SU-DHL-6 (cell line): ENCODE data around the gene MT1B.
"Not testable (repeated sequence)": the region's sequence is repeated elsewhere in the genome, so short reads cannot be mapped to it uniquely, and the experiment has no call there.

Experiments used
- H2AFZ ChIP-seq: fragments of 200-600 bp; sonication (generic); 2 replicates; pipeline ENCODE4 v1.6.1; 2014; ENCODE audit warnings: low read depth, mild to moderate bottlenecking, moderate library complexity, mixed read lengths, antibody characterized with exemption, low read length; ENCODE audit not compliant: severe bottlenecking
- H3F3A ChIP-seq: fragments of 200-600 bp; shearing (Covaris generic); 2 replicates; pipeline ENCODE4 v1.6.0; 2016; ENCODE audit warnings: antibody characterized with exemption, mild to moderate bottlenecking; ENCODE audit not compliant: insufficient read depth
- H3K27ac ChIP-seq: fragments of 200-600 bp; sonication (generic); 2 replicates; pipeline ENCODE4 v1.5.1; 2016; ENCODE audit warnings: low read depth, mild to moderate bottlenecking, low read length, moderate library complexity, mixed read lengths
- H3K27me3 ChIP-seq: fragments of 200-600 bp; sonication (generic), shearing (Covaris generic); 2 replicates; pipeline ENCODE4 v1.6.0; 2014; ENCODE audit warnings: mild to moderate bottlenecking, low read length
- H3K36me3 ChIP-seq: fragments of 200-600 bp; sonication (generic); 2 replicates; pipeline ENCODE4 v1.6.1; 2014; ENCODE audit warnings: mild to moderate bottlenecking, low read length, mixed read lengths
- H3K4me2 ChIP-seq: fragments of 300-600, 200-600 bp; shearing (Covaris generic), sonication (generic); 2 replicates; pipeline ENCODE4 v1.6.0; 2014; ENCODE audit warnings: low read length, low read depth, mild to moderate bottlenecking; ENCODE audit not compliant: poor library complexity, severe bottlenecking
- H3K4me3 ChIP-seq: fragments of 200-600 bp; sonication (generic); 2 replicates; pipeline ENCODE4 v1.5.1; 2014; ENCODE audit warnings: antibody characterized with exemption, low read length, mild to moderate bottlenecking, mixed read lengths; ENCODE audit not compliant: insufficient read depth, poor library complexity, severe bottlenecking
- H3K79me2 ChIP-seq: fragments of 200-600 bp; sonication (generic); 2 replicates; pipeline ENCODE4 v1.6.1; 2014; ENCODE audit warnings: mild to moderate bottlenecking, low read length, moderate library complexity; ENCODE audit not compliant: insufficient read depth
- H3K9ac ChIP-seq: fragments of 200-600 bp; sonication (generic); 2 replicates; pipeline ENCODE4 v1.7.0; 2014; ENCODE audit warnings: mild to moderate bottlenecking, low read length
- H3K9me2 ChIP-seq: fragments of 200-600 bp; sonication (generic); replicated peaks from 2 replicates; pipeline ENCODE4 v1.6.1; 2014; ENCODE audit warnings: low read length; ENCODE audit not compliant: insufficient read depth
- H3K9me3 ChIP-seq: fragments of 200-600 bp; sonication (generic); 2 replicates; pipeline ENCODE4 v1.6.1; 2014; ENCODE audit warnings: low read length, mixed read lengths; ENCODE audit not compliant: insufficient read depth
- H4K20me1 ChIP-seq: fragments of 200-600 bp; sonication (generic); 2 replicates; pipeline ENCODE4 v1.6.1; 2014; ENCODE audit warnings: low read depth, mild to moderate bottlenecking, antibody characterized with exemption, low read length, moderate library complexity, mixed read lengths
- CTCF ChIP-seq: fragments of 200-600 bp; sonication (generic); IDR thresholded peaks from one replicate; pipeline ENCODE4 v1.5.1; 2017; ENCODE audit warnings: antibody characterized with exemption, mild to moderate bottlenecking, low read length, moderate library complexity; ENCODE audit not compliant: insufficient read depth, poor library complexity, severe bottlenecking
- EZH2phosphoT487 ChIP-seq: fragments of 200-600 bp; sonication (generic), shearing (Covaris generic); conservative IDR thresholded peaks from 2 replicates; pipeline ENCODE4 v1.6.1; 2018; ENCODE audit warnings: mild to moderate bottlenecking, antibody characterized with exemption, low read length, moderate library complexity, mixed read lengths

MT1B gene

GRCh38 chr16:56673921-56674320 is 22.2 kb downstream of the MT1B start:
- TF ChIP-seq CTCF (no peak), EZH2phosphoT487 (no peak)
- Histone ChIP-seq H3K9ac (no peak overlapping the region), H3K27ac (no peak overlapping the region), H2AFZ (no peak overlapping the region), H3K27me3 (no peaks in the 10 kb centered on the region), H3K9me2 (no peaks in the 10 kb centered on the region), H3K79me2 (no peaks in the 10 kb centered on the region), H3F3A (no peaks in the 10 kb centered on the region), H3K4me2 (no peak overlapping the region), H3K36me3 (no peaks in the 10 kb centered on the region), H4K20me1 (no peaks in the 10 kb centered on the region), H3K4me3 (no peak overlapping the region), H3K9me3 (no peaks in the 10 kb centered on the region)

- H3K27me3 ChIP-seq, H3F3A ChIP-seq, H3K4me2 ChIP-seq, H3K27ac ChIP-seq, H4K20me1 ChIP-seq, H2AFZ ChIP-seq, H3K9me2 ChIP-seq, H3K4me3 ChIP-seq, H3K9ac ChIP-seq, H3K36me3 ChIP-seq, H3K79me2 ChIP-seq, H3K9me3 ChIP-seq: not testable (repeated sequence)
Observed at GRCh38 chr16:56674570-56674969, 22.9 kb downstream of the MT1B start.

- H3K36me3 ChIP-seq: no peaks in the 10 kb centered on the region
- no peaks in the 10 kb centered on the region for H3K9me2 ChIP-seq
- no peaks in the 10 kb centered on the region for H3F3A ChIP-seq
- no peaks in the 10 kb centered on the region for H4K20me1 ChIP-seq
- H3K4me3 ChIP-seq: no peak overlapping the region
- no peak overlapping the region for H3K9ac ChIP-seq
- H3K27ac ChIP-seq: no peak overlapping the region
- no peak overlapping the region for H3K4me2 ChIP-seq
- H2AFZ ChIP-seq: no peak overlapping the region
- no peak for TF ChIP-seq EZH2phosphoT487
- TF ChIP-seq CTCF: no peak
- H3K27me3 ChIP-seq: no peaks in the 10 kb centered on the region
- no peaks in the 10 kb centered on the region for H3K9me3 ChIP-seq
- H3K79me2 ChIP-seq: no peaks in the 10 kb centered on the region
Observed at GRCh38 chr16:56675685-56676210, 24.1 kb downstream of the MT1B start.

GRCh38 chr16:56677474-56677873 is 25.8 kb downstream of the MT1B start:
- Histone ChIP-seq H2AFZ (no peak overlapping the region), H3K9me3 (no peaks in the 10 kb centered on the region), H3F3A (no peaks in the 10 kb centered on the region), H3K4me2 (no peak overlapping the region), H3K27ac (no peak overlapping the region), H4K20me1 (no peaks in the 10 kb centered on the region), H3K27me3 (no peaks in the 10 kb centered on the region), H3K9ac (no peak overlapping the region), H3K36me3 (no peaks in the 10 kb centered on the region), H3K79me2 (no peaks in the 10 kb centered on the region), H3K4me3 (no peak overlapping the region), H3K9me2 (no peaks in the 10 kb centered on the region)
- TF ChIP-seq EZH2phosphoT487 (no peak), CTCF (no peak)
